Activated CD8-positive, alpha-beta memory T cell treated with anti-CD3 and anti-CD28 coated beads for 36 hours (primary cell): ENCODE results near the gene SNTA1. TPM values are rescaled to one million over a fixed set of nuclear protein-coding genes. Genes with fewer than 3 reads are reported as not detected.
"Not testable (repeated sequence)": the region's sequence is repeated elsewhere in the genome, so short reads cannot be mapped to it uniquely, and the experiment has no call there.

ENCODE experiments used
- CTCF ChIA-PET: fragments of 350-600 bp; sonication (Branson Sonifier 250); formaldehyde crosslinking; loops from one replicate; lab custom pipeline; 2021; ENCODE audit warnings: antibody characterized with exemption; lab: Charles Lee
- POLR2A ChIA-PET: fragments of 350-600 bp; sonication (Branson Sonifier 250); formaldehyde crosslinking; loops from one replicate; lab custom pipeline; 2021; ENCODE audit warnings: antibody characterized with exemption; lab: Charles Lee
- total RNA-seq, 2 experiments: library from RNA; stranded (reverse); gene quantifications; one replicate each; pipeline ENCODE4 v1.2.3, GENCODE V29; 2021

SNTA1 gene
- total RNA-seq: 1 to 10 TPM; 4.9 to 5.4 TPM

DNA sequence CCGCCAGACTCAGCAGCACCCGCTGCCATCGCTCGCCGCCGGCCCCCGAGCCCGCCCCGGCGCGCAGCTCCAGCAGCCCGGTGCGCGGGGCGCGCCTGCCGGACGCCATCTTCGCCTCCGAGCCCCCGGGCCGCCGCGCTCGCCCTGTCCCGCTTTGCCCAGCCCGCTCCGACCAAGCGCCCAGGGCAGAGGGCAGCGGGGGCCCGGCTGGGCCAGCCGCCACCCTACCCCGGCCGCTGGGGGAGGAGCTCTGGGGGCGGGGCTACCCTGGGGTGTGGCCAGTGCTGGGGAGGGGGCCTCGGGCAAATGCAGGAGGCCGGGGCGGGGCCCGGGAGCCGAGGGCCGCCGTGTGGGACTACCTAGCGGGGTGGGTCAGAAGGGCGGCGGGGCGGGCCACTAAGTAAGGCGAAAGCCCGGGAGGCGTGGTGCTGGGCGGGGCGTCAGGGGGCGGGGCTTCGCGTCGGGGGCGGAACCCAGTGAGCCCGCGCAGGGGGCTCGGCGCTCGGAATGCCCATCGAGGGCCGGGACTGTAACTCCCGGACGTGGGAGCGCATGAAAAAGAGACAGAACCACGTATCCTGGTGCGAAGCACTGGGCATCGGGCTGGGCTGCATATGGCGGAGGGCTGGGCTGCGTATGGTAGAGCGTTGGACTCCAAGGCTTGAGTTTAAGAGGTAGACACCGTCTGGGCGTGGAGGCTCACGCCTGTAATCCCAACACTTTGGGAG is at the start of gene SNTA1:
Gene SNTA1, minus strand, starts transcription at position 252 of the 728 bp plus-strand sequence. Its CDS starts 143 bp downstream, at position 109.
- POLR2A ChIA-PET: interaction anchor here (0.7 to 2.0 kb wide), 5 partner anchors 47 to 225 kb away, joined by 3 to 8 read pairs (median 5); partner anchors contain the start of genes ACTL10 and CBFA2T2
- CTCF ChIA-PET: interaction anchor here (0.6 to 3.1 kb wide), 6 partner anchors 13 to 225 kb away, joined by 3 to 16 read pairs (median 4); no protein-coding TSS in a partner anchor

DNA sequence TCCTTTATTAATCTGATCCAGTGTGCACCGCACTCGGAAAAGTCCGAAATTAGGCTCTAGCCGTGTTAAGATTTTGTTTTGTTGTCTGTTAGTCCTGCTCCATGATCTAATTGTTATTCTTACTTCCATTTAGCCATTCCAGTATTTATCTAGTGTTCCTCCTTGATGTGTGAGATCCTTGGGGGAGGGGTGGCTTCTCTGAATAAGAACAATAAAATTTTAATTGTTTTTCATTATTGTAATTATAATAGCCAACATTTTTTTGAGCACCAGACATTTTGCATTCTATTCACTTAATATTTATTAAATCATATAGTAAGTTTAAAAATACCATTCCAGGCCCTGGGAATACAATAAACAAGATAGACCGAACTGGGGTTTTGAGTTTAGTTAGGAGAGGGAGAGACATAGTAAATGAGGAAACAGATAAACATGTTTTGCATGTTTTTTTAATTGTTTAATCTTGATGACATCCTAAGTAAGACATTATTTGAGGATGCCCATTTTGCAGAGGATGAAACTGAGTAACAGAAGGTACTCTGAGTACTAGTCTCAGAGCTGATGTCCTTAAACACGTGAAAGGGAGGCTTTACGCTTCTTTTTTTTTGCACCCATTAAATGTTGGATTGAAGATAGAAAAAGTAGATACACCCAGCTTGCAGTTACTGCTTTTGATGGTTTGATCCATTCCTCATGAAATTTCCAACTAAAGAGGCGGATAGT is 47.5 kb upstream of the SNTA1 start:
- ChIA-PET POLR2A (interaction anchor here (0.5 to 1.7 kb wide), 7 partner anchors 9 to 241 kb away, joined by 3 to 16 read pairs (median 6); partner anchors contain the start of genes ACTL10, SNTA1 and ZNF341), CTCF (interaction anchor here (0.6 to 2.2 kb wide), 4 partner anchors 8 to 227 kb away, joined by 3 to 7 read pairs (median 4); partner anchors contain the start of gene ACTL10)

DNA sequence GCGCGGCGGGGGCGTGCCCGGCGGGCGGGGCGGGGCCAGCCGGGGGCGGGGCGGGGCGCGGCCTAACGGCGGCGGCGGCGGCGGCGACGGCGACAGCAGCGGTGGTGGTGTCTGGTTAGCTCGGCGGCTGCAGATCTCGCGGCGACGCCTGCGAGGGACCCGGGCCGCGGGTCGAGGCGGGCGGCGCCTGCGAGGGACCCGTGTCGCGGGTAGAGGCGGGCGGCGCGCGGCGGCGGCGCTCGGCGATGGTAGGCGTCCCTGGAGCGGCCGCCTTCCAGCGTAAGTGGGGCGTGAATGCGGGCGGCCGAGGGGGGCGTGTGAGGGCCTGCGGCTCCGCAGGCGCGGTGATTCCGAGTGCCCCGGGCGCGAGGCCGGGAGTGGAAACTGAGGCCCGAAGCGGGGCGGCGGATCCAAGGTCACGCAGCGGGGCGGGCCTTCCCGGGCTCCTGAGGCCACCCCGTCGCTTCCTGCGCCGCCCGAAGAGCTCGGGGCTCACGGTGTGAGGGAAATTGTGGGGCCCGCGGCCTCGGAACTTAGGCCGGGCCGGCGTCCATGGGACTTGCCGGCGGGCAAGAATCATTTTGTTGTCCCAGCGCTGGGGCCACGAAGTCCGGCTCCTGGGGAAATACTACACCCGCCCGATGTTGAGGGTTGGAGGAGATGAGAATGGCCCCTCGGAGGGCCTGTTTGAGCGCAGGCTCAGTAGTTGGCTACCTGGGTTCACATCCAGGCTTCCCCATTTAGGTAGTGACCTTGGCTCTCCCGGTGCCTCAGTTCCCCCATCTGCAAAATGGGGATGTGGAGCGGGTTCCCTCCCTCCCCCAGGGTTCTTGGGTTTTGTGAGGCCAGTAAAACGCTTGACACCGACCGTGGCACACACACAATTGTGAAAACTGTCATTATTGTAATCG is 46.7 kb upstream of the SNTA1 start, which contains the start of gene CBFA2T2:
Gene CBFA2T2, plus strand, starts transcription at position 74 of the 911 bp plus-strand sequence. Its CDS starts 172 bp downstream, at position 246.
- ChIA-PET CTCF (interaction anchor here (1.0 to 2.2 kb wide), 4 partner anchors 9 to 179 kb away, joined by 4 to 7 read pairs (median 4); partner anchors contain the start of gene ACTL10), POLR2A (interaction anchor here (0.5 to 1.7 kb wide), 10 partner anchors 10 to 503 kb away, joined by 3 to 16 read pairs (median 5); partner anchors contain the start of genes ACTL10, CHMP4B, PXMP4 and RALY)

DNA sequence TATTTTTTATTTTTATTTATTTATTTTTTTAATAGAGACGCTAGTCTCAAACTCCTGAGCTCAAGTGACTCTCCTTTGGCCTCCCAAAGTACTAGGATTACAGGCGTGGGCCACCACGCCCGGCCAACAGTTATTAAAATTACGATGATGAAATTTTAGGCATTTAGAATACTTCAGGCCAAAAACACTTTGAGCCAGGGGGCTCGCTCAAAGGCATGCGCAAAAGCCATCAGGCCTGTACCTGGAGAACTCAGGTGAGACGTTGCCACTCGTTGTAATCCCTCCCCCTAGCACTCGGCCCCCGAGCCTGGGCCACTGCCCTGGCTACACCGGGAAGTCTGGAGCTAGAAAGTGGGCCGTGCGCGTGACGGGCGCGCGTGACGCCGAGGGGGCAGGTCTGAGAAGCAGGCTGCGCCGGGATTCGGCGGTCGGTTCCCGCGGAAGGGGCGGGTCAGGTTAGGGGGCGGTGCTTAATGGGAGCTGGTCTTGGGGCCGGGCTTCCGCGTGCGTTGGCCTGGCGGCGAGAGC is 46.0 kb upstream of the SNTA1 start:
- ChIA-PET POLR2A (interaction anchor here (1.0 to 1.7 kb wide), 9 partner anchors 11 to 504 kb away, joined by 3 to 16 read pairs (median 5); partner anchors contain the start of genes ACTL10, CHMP4B, PXMP4 and RALY), CTCF (interaction anchor here (1.0 to 2.2 kb wide), 4 partner anchors 10 to 180 kb away, joined by 4 to 7 read pairs (median 4); partner anchors contain the start of gene ACTL10)

DNA sequence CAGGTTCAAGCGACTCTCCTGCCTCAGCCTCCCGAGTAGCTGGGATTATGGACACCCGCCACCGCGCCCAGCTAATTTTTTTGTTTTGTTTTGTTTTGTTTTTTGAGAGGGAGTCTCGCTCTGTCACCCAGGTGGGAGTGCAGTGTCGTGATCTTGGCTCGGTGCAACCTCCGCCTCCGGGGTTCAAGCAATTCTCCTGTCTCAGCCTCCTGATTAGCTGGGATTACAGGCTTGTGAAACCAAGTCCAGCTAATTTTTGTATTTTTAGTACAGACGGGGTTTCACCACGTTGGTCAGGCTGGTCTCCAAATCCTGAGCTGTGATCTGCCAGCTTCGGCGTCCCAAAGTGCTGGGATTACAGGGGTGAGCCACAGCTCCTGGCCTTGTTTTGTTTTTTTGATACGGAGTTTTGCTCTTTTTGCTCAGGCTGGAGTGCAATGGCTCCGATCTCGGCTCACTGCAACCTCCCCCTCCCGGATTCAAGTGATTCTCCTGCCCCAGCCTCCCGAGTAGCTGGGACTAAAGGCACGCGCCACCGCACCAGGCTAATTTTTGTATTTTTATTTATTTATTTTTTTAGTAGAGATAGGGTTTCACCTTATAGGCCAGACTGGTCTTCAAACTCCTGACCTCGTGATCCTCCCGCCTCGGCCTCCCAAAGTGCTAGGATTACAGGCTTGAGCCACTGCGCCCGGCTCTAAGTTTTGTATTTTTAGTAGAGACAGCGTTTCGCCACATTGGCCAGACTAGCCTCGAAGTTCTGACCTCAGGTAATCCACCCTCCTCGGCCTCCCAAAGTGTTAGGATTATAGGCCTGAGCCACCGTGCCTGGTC is 45.3 kb upstream of the SNTA1 start:
- POLR2A ChIA-PET: interaction anchor here (0.6 to 1.7 kb wide), 7 partner anchors 8 to 504 kb away, joined by 3 to 16 read pairs (median 5); partner anchors contain the start of genes ACTL10, CHMP4B, PXMP4 and RALY
- CTCF ChIA-PET: interaction anchor here (1.1 to 2.2 kb wide), 2 partner anchors 179 to 180 kb away, joined by 4 to 7 read pairs; partner anchors contain the start of gene ACTL10

DNA sequence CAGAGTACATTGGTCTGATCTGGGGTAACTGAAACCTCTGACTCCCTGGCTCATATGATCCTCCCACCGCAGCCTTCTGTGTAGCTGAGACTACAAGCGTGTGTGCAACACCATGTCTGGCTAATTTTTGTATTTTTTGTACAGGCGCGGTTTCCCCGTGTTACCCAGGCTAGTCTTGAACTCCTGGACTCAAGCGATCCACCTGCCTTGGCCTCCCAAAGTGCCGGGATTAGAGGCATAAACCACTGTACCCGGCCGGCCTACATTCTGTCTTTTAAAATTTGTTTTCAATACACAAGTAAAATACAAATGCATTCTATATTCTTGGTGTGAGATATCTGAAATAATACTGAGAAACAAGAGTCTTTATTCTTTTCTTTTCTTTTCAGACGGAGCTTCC is 44.6 kb upstream of the SNTA1 start:
- POLR2A ChIA-PET: interaction anchor here (0.6 kb wide), 1 partner anchor 9 kb away, joined by 4 read pairs; no protein-coding TSS in a partner anchor
- CTCF ChIA-PET: no interaction called here

DNA sequence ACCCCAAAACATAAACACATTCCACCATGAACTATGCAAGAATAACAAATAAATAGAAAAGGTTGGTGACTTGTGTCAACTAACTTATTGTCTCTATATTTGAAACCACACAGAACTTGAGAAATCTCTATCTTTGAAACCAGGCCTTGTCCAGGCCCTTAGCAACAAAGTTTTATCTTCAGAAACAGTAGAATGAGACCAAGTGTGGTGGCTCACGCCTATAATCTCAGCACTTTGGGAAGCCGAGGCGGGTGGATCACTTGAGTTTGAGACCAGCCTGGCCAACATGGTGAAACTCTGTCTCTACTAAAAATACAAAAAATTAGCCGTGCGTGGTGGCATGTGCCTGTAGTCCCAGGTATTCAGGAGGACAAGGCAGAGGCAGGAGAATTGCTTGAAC is 39.6 kb upstream of the SNTA1 start:
- CTCF ChIA-PET, POLR2A ChIA-PET: not testable (repeated sequence)

DNA sequence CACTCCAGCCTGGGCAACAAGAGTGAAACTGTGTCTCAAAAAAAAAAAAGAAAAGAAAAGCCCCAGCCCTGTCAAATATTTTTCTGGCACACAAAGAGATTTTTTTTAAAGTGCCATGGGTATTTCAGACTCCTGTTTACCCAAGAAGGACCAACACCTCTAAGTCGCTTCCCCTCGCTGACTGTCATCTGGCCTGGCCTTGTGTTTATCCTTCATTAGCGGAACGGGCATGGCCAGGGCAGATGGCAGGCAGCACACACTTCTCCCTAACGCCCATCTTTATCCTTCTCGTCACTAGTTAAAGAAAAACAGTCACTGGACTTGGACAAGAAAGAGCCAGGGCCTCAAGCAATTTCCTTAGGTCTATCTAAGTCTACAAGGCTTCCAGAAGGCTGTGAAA is 39.0 kb upstream of the SNTA1 start:
- POLR2A ChIA-PET: no interaction called here
- CTCF ChIA-PET: no interaction called here

DNA sequence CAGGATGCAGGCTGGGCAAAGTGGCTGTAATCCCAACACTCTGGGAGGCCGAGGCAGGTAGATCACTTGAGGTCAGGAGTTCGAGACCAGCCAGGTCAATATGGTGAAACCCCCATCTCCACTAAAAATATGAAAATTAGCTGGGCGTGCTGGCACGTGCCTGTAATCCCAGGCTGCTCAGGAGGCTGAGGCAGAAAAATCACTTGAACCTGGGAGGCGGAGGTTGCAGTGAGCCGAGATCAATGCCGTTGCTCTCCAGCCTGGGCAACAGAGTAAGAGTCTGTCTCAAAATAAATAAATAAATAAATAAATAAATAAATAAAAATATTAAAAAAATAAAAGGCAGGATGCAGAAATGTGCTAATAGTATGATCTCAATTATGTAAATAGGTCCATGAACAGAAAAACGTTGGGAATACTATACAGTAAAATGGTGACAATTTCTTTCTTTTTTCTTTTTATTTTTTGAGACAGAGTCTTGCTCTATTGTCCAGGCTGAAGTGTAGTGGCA is 37.9 kb upstream of the SNTA1 start:
- CTCF ChIA-PET: no interaction called here
- POLR2A ChIA-PET: no interaction called here

DNA sequence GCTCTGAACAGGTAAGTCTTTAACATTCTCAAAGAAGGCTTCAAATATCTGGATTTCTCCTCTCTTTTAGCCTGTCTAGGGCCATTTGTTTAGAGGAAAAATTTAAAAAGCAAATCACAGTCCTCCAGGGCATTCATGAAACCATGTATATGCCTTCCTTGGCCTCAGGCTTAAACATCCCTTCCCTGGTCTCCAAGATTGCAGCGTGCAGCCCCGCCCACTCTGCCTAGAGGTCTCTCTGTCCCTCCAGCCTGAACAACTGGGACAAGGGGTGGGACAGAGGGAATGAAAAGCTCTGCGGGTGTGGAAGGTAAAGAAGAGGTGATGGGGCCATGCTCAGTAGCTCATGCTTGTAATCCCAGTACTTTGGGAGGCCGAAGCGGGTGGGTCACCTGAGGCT is 36.5 kb upstream of the SNTA1 start:
- CTCF ChIA-PET: no interaction called here

DNA sequence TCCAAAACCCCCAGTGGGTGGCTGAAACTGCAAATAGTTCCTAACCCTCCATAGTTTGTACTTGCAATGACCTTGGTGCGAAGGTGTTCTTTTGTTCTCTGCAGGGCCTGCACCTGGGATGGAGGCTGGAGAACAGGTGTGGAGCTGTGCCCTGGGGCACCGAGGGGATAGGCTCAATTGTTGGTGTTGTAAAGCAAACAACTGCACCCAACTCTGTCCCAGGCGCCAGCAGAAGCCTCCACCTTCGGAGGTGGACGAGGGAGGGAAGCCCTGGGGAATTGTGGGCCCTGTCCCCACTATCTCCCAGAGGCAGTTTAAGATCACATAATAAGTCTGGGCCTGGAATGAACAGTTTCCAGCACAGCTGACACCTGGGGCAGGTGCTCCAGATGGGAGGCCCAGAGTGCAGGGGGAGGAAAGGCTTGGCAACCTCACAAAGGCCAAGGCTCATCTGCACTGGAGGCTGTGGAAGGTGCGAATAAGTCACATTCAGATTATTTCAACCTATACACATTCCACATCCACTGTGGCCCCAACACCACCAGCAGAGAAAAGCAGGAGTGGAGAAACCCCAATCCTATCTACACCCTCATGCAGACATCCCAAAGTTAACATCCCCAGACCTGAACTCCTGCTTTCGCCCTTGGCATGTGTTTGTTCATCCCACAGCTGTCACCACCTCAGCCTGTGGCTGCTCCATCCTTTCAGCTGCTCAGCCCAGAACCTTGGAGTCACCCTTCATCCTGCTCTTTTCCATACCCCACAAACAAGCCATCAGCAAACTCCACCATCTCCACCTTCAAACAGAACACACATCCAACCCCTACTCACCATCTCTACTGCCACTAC is 34.0 kb upstream of the SNTA1 start:
- ChIA-PET CTCF (interaction anchor here (1.0 kb wide), 1 partner anchor 20 kb away, joined by 4 read pairs; no protein-coding TSS in a partner anchor), POLR2A (no interaction called here)

More for the DNA sequence above, 36.5 kb upstream of the SNTA1 start:
- POLR2A ChIA-PET: no interaction called here

DNA sequence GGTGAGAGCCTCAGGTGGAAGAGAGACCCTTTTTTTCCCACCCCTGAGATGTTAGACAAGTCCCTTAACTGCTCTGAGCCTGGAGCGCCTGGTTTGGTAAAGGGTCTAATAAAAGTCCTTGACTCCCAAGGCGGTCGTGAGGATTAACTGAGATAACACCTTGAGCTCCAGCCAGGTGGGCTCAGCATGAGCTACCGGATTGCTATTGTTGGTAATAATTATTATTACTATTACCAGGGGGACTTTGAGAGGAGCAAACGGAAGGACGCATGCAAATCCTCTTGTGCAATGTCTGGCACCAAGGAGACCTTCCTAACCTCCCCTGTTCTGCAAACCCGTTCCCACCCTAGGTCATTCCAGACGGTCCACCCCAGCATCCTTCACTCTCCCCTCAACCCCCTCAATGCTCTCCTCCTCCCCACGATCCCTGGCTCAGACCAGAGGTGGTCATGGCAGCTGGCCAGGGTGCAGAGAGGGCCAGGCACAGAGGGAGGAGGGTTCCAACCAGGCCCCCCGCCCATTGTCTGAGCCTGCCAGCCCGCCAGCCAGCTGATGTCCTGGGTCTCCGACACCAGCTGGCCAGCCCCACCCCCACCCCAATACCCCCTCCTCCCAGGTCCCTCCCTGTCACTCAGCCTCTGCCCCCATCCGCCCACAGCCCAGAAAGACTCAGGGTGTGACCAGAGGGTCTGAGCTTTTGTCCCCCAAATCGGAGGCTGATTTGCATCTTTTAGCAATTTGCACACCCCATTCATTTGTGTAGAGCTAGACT is 32.0 kb upstream of the SNTA1 start:
- POLR2A ChIA-PET: no interaction called here
- CTCF ChIA-PET: no interaction called here

DNA sequence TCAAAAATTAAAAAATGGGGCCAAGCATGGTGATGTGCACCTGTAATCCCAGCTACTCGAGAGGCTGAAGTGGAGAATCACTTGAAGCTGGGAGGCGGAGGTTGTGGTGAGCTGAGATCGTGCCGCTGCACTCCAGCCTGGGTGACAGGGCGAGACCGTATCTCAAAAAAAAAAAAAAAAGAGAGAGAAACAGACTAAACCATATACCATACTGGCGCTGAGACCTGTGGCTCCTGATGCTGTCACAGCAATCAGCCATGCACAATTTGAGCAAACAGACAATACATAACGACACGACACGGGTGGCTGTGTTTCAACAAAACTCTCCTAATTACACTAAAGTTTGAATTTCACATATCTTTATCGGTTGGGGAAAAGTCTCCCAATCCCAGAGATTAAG is 31.4 kb upstream of the SNTA1 start:
- ChIA-PET POLR2A (no interaction called here), CTCF (no interaction called here)

DNA sequence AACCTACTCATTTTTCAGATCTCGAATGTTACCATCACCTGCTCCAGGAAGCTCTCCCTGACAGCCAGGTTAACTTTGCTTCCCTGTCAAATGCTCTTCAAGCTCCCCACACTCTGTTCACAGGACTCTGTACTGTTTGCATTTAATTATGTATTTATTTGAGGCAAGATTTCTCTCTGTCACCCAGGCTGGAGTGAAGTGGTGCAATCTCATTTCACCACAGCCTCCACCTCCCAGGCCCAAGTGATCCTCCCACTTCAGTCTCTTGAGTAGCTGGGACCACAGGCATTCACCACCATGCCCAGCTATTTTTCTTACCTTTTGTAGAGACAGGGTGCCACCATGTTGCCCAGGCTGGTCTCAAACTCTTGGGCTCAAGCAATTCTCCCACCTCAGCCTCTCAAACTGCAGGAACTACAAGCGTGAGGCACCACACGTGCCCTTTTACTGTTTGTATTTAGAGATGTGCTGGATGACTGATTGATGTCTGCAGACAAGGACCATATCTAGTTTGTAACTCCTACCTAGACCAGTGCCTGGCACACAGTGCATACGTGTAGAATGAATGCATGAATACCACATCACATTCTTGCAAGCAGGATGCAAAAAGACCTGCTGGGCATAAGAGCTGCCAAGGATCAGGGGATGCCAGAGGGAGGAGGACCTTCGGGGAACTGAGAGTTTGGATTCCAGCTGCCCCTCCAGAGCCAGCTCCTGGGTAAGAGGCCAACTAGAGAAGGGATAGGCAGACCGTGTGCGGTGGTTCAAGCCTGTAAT is 30.7 kb upstream of the SNTA1 start:
- POLR2A ChIA-PET: no interaction called here
- CTCF ChIA-PET: interaction anchor here (1.3 kb wide), 1 partner anchor 17 kb away, joined by 4 read pairs; no protein-coding TSS in a partner anchor
